NCI-H345 treated with DMSO at 0.1 percent for 48 hours (cell line): Measurements from ENCODE around the gene LRRC70.
"Not testable (repeated sequence)": the region's sequence is repeated elsewhere in the genome, so short reads cannot be mapped to it uniquely, and the experiment has no call there.

Source experiments
- DNase-seq: peaks from one replicate; lab custom pipeline; 2025; ENCODE audit not compliant: unreplicated experiment; lab: John Stamatoyannopoulos, UW

The LRRC70 gene

DNA sequence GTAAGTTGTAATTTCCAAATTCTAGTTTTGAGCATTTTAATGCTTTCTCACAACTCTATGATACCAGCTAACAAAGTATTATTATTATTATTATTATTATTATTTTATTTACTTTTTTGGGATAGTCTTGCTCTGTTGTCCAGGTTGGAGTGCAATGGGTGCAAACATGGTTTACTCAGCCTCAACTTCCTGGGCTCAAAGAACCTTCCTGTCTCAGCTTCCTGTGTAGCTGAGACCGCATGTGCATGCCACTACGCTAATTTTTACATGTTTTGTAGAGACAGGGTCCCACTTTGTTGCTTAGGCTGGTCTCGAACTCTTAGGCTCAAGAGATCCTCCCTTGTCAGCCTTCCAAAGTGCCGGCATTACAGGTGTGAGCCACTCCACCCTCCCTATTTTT lies 27.0 kb downstream of the LRRC70 start:
- no peak for DNase-seq

DNA sequence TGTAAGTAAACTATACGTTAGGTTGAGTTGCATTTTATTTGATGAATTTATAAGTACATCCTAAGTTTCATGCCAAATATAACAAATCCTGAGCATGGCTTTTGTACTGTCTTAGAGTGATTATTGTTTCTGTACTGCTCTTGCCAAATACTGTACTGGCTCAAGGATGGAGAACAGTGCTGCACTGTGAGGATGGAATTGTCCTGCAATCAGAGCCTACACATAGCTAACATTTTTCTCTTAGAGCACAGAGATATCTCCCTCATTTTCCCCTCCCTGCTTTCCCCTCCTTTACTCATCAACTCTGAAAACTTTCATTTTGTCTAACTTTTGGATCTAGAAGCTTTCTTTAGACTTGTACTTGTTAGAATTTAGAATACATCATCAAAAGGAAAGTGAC lies 28.3 kb downstream of the LRRC70 start:
- no peak for DNase-seq

DNA sequence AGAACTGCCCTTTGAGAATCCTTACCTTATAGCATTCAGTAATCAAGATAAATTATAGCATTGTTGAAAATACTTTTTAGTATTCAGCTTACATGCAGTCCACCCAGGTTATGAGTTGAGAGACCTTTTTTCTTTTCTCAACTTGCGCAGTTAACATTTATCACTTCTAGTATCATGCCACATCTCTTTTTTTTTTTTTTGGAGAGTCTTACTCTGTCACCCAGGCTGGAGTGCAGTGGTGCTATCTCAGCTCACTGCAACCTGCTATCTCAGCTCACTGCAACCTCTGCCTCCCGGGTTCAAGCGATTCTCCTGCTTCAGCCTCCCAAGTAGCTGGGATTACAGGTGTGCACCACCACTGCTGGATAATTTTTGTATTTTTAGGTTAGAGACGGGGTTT lies 29.0 kb downstream of the LRRC70 start:
- no peak for DNase-seq

DNA sequence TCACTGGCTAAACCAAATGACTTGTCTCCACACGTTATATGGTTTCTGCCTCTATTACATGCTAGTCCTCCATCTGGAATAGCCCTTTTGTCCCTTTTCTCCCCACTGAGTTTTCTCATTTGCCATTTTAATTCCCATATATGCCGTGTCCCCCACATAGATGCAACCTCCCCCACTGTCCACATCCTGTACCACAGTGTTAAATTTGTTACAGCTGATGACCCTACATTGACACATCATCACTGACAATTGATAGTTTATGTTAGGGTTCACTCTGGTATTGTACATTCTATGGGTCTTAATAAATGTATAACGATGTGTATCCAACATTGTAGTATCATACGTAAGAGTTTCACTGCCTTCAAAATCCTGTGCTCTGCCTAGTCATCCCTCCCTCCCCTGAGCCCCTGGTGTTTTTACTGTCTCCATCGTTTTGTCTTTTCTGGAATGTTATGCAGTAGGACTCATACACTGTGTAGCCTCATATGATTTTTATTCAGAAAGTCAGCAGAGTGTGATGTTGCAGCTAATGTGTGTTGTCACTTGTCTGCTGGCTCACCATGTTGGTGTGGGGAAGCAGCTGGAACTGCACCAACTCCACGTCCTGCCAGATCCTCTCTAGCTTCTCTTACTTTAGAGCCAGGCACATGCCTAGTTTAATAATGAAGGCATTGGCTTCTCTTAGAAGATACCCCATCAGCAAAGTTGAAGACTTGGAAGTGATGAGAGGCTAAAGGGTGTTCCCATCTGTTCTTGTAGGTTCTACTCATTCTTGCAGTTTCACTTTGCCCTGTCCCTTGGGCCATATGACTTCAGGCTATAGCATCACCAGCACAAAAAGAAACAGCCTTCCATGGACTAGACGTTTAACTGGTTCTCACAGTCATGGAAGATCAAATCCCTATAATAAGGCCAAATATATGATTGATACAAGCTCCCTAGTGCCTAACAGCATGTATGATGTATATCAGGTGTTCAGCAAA lies 30.2 kb downstream of the LRRC70 start:
- DNase-seq = no peak

DNA sequence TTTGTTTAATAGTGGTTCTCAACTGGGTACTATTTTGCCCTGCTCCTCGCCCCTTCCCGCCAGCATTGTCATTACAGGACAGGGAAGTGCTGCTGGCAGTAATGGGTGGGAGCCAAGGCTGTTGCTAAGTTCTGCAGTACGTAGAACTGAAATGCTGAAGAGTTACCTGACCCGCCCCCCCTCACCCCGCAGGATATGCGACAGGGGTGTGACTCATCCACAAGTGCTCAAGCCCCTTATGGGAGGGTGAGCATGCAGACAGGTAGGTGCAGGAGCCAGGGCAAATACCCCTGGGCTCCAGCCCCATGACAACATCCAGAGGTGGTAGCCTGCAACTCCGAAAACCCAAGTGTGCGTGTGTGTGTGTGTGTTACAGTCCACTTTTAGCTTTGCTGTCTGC lies 35.7 kb downstream of the LRRC70 start:
- DNase-seq = no peak

DNA sequence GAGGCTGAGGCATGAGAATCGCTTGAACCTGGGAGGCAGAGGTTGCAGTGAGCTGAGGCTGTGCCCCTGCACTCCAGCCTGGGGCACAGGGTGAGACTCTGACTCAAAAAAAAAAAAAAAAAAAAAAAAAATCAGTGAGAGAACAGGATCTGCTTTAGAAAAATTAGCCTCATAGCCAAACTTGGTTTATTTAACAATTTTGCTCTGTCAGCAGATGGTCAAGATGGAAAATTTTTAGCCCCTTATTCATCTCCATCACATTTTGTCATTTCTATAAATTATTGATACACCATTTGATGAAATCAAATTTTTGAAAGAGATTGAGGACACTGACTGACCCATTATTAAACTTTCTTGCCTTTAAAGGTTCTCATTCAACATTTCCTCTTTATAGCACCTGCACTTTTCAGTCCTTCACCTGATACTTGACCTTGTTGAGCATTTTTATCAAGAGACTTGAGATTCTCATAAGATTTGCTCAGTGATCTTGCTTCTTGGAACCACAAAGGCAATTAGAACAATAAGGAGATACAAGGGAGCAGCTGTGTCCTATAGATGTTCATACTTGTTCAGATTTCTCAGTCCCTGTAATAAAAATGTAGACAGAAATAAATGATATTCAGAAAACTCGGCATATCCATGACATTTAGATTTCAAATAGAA lies 38.1 kb downstream of the LRRC70 start:
- no peak for DNase-seq

DNA sequence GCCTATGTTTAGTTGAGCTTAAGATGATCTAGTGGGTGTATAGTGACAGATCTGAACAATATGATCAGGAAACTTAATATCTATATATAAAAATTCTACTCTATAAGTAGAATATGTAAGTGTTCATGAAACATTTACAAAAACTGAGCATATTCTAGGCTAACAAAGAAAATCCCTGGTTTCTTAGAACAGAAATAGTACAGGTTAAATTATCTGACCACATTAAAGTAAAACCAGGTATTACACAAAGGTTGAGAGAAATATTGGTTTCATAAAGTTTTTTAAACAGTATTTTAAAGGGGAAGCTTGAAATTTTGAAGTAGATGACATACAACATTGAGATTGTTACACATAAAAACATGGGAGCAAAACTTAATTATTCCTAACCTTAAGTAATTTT lies 39.3 kb downstream of the LRRC70 start:
- no peak for DNase-seq

DNA sequence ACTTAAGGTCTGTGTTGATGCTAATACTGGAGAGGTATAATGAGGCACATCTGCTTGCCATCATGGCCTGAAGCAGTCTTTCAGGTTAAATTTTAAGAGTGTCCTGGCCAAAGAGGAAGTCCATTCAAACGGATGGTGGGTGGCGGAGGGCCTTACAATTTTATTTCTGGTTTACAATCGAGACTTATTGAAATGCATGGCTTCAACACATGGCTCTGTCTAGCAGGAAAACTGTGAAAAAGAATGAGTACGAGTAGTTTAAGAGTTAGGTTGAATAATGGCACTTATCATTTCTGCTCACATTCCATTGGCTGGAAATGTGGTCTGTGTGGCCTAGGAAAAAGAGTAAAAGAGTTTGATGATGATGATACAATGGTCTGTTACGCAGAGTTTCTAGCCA lies 42.1 kb downstream of the LRRC70 start:
- no peak for DNase-seq

DNA sequence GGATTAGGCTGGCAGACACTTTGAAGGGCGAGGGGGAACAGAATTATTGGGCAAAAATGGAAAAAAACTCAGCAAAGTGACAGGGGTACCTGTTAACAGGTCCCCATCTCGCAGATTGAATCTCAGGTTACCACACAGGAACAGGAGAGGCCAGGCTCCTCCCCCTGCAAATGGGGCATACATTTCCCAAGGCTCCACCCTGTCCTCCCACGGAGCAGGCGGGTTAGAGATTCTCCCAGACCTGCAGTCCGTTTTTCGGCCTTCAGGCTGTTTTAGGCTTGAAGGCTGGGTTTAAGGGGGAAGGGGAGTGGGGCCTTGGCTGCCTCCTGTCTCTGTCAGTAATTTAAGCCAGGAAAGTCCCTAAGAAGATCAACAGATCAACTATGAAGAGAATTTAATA lies 42.7 kb downstream of the LRRC70 start:
- DNase-seq = no peak

DNA sequence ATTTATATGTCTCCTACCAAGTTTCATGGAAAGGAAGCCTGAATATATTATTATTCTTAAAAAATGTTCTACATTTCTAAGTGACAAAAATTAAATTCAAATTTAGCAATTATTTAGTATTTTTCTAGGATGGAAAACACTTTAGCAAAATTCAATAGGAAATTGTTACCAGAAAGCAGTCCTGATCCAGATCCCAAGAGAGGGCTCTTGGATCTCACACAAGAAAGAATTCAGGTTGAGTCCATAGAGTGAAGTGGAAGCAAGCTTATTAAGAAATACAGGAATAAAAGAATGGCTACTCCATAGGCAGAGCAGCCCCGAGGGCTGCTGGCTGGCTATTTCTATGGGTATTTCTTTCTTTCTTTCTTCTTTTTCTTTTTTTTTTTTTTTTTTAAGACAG lies 44.7 kb downstream of the LRRC70 start:
- no peak for DNase-seq

DNA sequence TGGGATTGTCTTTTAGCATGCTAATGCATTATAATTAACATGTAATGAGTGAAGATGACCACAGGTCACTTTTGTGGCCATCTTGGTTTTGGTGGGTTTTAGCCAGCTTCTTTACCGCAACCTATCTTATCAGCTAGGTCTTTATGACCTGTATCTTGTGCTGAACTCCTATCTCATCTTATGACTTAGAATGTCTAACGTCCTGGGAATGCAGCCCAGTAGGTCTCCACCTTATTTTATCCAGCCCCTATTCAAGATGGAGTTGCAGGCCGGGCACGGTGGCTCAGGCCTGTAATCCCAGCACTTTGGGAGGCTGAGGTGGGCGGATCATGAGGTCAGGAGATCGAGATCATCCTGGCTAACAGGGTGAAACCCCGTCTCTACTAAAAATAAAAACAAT lies 45.8 kb downstream of the LRRC70 start:
- not testable (repeated sequence) for DNase-seq

DNA sequence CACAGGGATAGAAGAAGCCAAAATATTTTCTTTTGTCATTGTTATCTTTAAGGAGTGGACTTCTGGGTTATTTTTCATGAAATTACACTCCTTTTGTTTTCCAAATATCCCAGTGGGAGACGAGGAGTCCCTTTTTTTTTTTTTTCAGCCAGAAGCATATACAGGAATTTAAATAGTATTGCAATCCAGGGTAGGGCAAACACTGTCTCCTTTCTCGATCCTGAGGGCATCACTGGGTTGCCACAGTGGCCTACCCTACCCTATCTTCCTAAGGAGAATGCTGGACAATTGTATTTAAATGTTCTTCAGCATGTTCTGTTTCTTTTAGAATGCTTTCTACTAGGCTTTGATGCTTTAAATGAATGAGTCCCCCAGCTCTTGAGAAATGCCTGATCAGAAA lies 47.9 kb downstream of the LRRC70 start:
- DNase-seq = no peak

DNA sequence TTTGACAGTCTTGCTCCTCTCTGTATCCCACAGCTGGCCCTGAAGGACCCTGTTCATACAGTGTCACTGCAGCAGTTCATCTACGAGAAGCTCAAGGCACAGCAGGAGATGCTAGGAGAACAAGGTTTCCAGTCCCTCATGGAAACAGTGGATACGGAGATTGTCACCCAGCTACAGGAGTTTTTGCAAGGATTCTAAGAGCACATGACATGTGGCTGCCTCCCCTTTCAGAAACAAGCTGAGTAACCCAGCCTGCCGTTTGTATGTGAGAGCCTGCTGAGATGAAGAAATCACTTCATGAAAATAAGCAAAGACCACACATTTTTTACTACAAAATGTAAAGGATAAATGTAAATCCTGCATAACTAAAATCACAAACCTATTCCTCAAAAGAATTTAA lies 48.5 kb downstream of the LRRC70 start:
- no peak for DNase-seq

DNA sequence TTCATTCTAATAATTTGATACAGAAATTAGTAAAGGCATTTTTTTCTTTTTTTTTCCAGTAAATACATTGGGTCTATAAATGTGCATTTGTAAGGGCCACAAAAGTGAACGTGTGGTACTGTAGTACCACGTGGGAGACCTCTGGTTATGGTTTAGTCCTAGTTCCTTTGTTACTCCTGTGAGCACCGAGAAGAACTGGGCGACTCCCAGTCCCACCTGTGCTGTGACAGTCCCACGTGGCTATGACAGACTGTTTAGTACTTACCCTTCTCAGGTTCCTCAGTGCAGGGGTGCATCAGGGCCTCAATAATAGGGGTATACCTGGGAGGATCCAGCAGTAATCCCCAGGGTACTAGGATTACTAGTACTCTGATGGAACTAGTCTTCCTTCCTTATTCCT lies 49.3 kb downstream of the LRRC70 start:
- DNase-seq = no peak
